T-helper 2 cell treated with Interferon-gamma antibody and Interleukin-4, amounts not matched to agents 5 μg/mL and 100 μg/mL, for 36 hours (primary cell): ENCODE results near the gene CCDC182.

Experiments used
- DNase-seq: peaks from one replicate; pipeline ENCODE4 v3.0.0; 2021; ENCODE audit warnings: low spot score
- H3K27ac Mint-ChIP-seq: one replicate; pipeline ENCODE4 v1.8.0; 2021; ENCODE audit warnings: mild to moderate bottlenecking, mixed read lengths
- H3K27me3 Mint-ChIP-seq: one replicate; pipeline ENCODE4 v1.8.0; 2021; ENCODE audit warnings: low read depth, mixed read lengths
- H3K36me3 Mint-ChIP-seq: one replicate; pipeline ENCODE4 v1.8.0; 2021; ENCODE audit warnings: low read depth, mixed read lengths
- H3K4me1 Mint-ChIP-seq: one replicate; pipeline ENCODE4 v1.8.0; 2021; ENCODE audit warnings: low read depth, mixed read lengths
- H3K4me3 Mint-ChIP-seq: one replicate; pipeline ENCODE4 v1.8.0; 2022; ENCODE audit warnings: mild to moderate bottlenecking, moderate library complexity, mixed read lengths
- H3K9me3 Mint-ChIP-seq: one replicate; pipeline ENCODE4 v1.8.0; 2021; ENCODE audit warnings: mixed read lengths

CCDC182 gene

GRCh38 chr17:57772774-57773173 is 27.7 kb upstream of the CCDC182 start:
- H3K27me3 Mint-ChIP-seq: peaks cover 48% of the 10 kb centered on the region
- no peaks in the 10 kb centered on the region for H3K9me3 Mint-ChIP-seq
- no peak for DNase-seq
- no peak overlapping the region for H3K4me3 Mint-ChIP-seq
- no peak overlapping the region for H3K27ac Mint-ChIP-seq
- H3K36me3 Mint-ChIP-seq: no peaks in the 10 kb centered on the region
- H3K4me1 Mint-ChIP-seq: no peaks in the 10 kb centered on the region

- DNase-seq: no peak
- Mint-ChIP-seq H3K4me3 (no peak overlapping the region), H3K4me1 (no peaks in the 10 kb centered on the region), H3K9me3 (no peaks in the 10 kb centered on the region), H3K36me3 (no peaks in the 10 kb centered on the region), H3K27ac (no peak overlapping the region), H3K27me3 (peaks cover 26% of the 10 kb centered on the region)
Measured at GRCh38 chr17:57767561-57767960, 22.5 kb upstream of the CCDC182 start.

GRCh38 chr17:57766318-57766943 is 21.3 kb upstream of the CCDC182 start:
- no peaks in the 10 kb centered on the region for H3K36me3 Mint-ChIP-seq
- H3K4me3 Mint-ChIP-seq: no peak overlapping the region
- no peaks in the 10 kb centered on the region for H3K4me1 Mint-ChIP-seq
- peaks cover 24% of the 10 kb centered on the region for H3K27me3 Mint-ChIP-seq
- no peak for DNase-seq
- H3K9me3 Mint-ChIP-seq: no peaks in the 10 kb centered on the region
- H3K27ac Mint-ChIP-seq: no peak overlapping the region

GRCh38 chr17:57762452-57763395 is 17.6 kb upstream of the CCDC182 start:
- Mint-ChIP-seq H3K4me1 (no peaks in the 10 kb centered on the region), H3K36me3 (no peaks in the 10 kb centered on the region), H3K9me3 (no peaks in the 10 kb centered on the region), H3K27ac (no peak overlapping the region), H3K27me3 (peaks cover 9% of the 10 kb centered on the region), H3K4me3 (no peak overlapping the region)
- DNase-seq: no peak

GRCh38 chr17:57761887-57762286 is 16.8 kb upstream of the CCDC182 start:
- H3K4me1 Mint-ChIP-seq: no peaks in the 10 kb centered on the region
- no peak overlapping the region for H3K4me3 Mint-ChIP-seq
- peaks cover 9% of the 10 kb centered on the region for H3K27me3 Mint-ChIP-seq
- no peak for DNase-seq
- no peaks in the 10 kb centered on the region for H3K9me3 Mint-ChIP-seq
- H3K27ac Mint-ChIP-seq: no peak overlapping the region
- no peaks in the 10 kb centered on the region for H3K36me3 Mint-ChIP-seq

- H3K9me3 Mint-ChIP-seq: no peaks in the 10 kb centered on the region
- H3K27me3 Mint-ChIP-seq: peaks cover 9% of the 10 kb centered on the region
- no peaks in the 10 kb centered on the region for H3K36me3 Mint-ChIP-seq
- no peak overlapping the region for H3K27ac Mint-ChIP-seq
- H3K4me3 Mint-ChIP-seq: no peak overlapping the region
- DNase-seq: no peak
- H3K4me1 Mint-ChIP-seq: no peaks in the 10 kb centered on the region
Measured at GRCh38 chr17:57760046-57760445, 14.9 kb upstream of the CCDC182 start.

- Mint-ChIP-seq H3K27ac (no peak overlapping the region), H3K36me3 (no peaks in the 10 kb centered on the region), H3K9me3 (no peaks in the 10 kb centered on the region), H3K27me3 (peaks cover 6% of the 10 kb centered on the region), H3K4me1 (no peaks in the 10 kb centered on the region), H3K4me3 (no peak overlapping the region)
- DNase-seq: no peak
Measured at GRCh38 chr17:57758654-57759053, 13.6 kb upstream of the CCDC182 start.

GRCh38 chr17:57757735-57758134 is 12.6 kb upstream of the CCDC182 start:
- Mint-ChIP-seq H3K36me3 (no peaks in the 10 kb centered on the region), H3K4me1 (no peaks in the 10 kb centered on the region), H3K27me3 (peaks cover 6% of the 10 kb centered on the region), H3K9me3 (no peaks in the 10 kb centered on the region), H3K4me3 (no peak overlapping the region), H3K27ac (no peak overlapping the region)
- no peak for DNase-seq

GRCh38 chr17:57756951-57757350 is 11.9 kb upstream of the CCDC182 start:
- H3K27me3 Mint-ChIP-seq: peaks cover 4% of the 10 kb centered on the region
- DNase-seq: no peak

GRCh38 chr17:57755480-57756070 is 10.5 kb upstream of the CCDC182 start:
- Mint-ChIP-seq H3K27me3 (peaks cover 2% of the 10 kb centered on the region), H3K27ac (no peak overlapping the region)

More at GRCh38 chr17:57756951-57757350, 11.9 kb upstream of the CCDC182 start:
- Mint-ChIP-seq H3K4me3 (no peak overlapping the region), H3K9me3 (no peaks in the 10 kb centered on the region), H3K36me3 (no peaks in the 10 kb centered on the region), H3K27ac (no peak overlapping the region), H3K4me1 (no peaks in the 10 kb centered on the region)

GRCh38 chr17:57752031-57752905 is 7.2 kb upstream of the CCDC182 start:
- H3K36me3 Mint-ChIP-seq: no peaks in the 10 kb centered on the region
- H3K4me1 Mint-ChIP-seq: peaks cover 4% of the 10 kb centered on the region
- H3K27ac Mint-ChIP-seq: no peak overlapping the region
- no peak for DNase-seq
- no peak overlapping the region for H3K4me3 Mint-ChIP-seq
- H3K27me3 Mint-ChIP-seq: peaks cover 4% of the 10 kb centered on the region
- H3K9me3 Mint-ChIP-seq: no peaks in the 10 kb centered on the region

More at GRCh38 chr17:57755480-57756070, 10.5 kb upstream of the CCDC182 start:
- H3K4me3 Mint-ChIP-seq: no peak overlapping the region
- H3K9me3 Mint-ChIP-seq: no peaks in the 10 kb centered on the region
- no peaks in the 10 kb centered on the region for H3K4me1 Mint-ChIP-seq
- no peak for DNase-seq
- H3K36me3 Mint-ChIP-seq: no peaks in the 10 kb centered on the region

GRCh38 chr17:57751348-57751971 is 6.4 kb upstream of the CCDC182 start:
- Mint-ChIP-seq H3K27ac (no peak overlapping the region), H3K27me3 (peaks cover 4% of the 10 kb centered on the region), H3K4me1 (peaks cover 4% of the 10 kb centered on the region), H3K36me3 (no peaks in the 10 kb centered on the region), H3K4me3 (no peak overlapping the region), H3K9me3 (no peaks in the 10 kb centered on the region)
- no peak for DNase-seq

- Mint-ChIP-seq H3K4me3 (no peak overlapping the region), H3K4me1 (peaks cover 4% of the 10 kb centered on the region), H3K27me3 (peaks cover 4% of the 10 kb centered on the region), H3K9me3 (no peaks in the 10 kb centered on the region), H3K27ac (no peak overlapping the region), H3K36me3 (no peaks in the 10 kb centered on the region)
- DNase-seq: no peak
Measured at GRCh38 chr17:57750895-57751294, 5.8 kb upstream of the CCDC182 start.
